ENCODE data around the gene FAM120A. TPM values are rescaled to one million over a fixed set of nuclear protein-coding genes. Genes with fewer than 3 reads are reported as not detected.

Gene FAM120A
- total RNA-seq, 1 experiment from 2014 or later = 98.2 TPM

GRCh38 chr9:93492327-93492726, 40.8 kb downstream of the FAM120A start:
- Mint-ChIP-seq H3K4me1 (ENCODE audit: low read depth, unreplicated experiment) (no peaks in the 10 kb centered on the region), H3K27ac (ENCODE audit: unreplicated experiment) (no peak overlapping the region), H3K4me3 (ENCODE audit: low read depth, unreplicated experiment) (no peak overlapping the region), H3K27me3 (ENCODE audit: unreplicated experiment) (no peaks in the 10 kb centered on the region), H3K36me3 (ENCODE audit: insufficient read depth, unreplicated experiment) (peaks cover 11% of the 10 kb centered on the region), H3K9me3 (ENCODE audit: low read depth, unreplicated experiment) (no peaks in the 10 kb centered on the region)
- intact Hi-C loops (cut with micrococcal nuclease; ENCODE audit: unreplicated experiment) = no loop called here
- DNase-seq = no peak
- no peak for TF ChIP-seq CTCF (IDR thresholded peaks at IDR 0.05; ENCODE audit: unreplicated experiment)
- no TSS peak for BruUV-seq (replicated peaks)
- CTCF ChIA-PET = no interaction called here

- no peak for DNase-seq
- CTCF ChIA-PET = no interaction called here
- Mint-ChIP-seq H3K27me3 (ENCODE audit: unreplicated experiment) (no peaks in the 10 kb centered on the region), H3K36me3 (ENCODE audit: insufficient read depth, unreplicated experiment) (peaks cover 10% of the 10 kb centered on the region), H3K27ac (ENCODE audit: unreplicated experiment) (no peak overlapping the region), H3K4me1 (ENCODE audit: low read depth, unreplicated experiment) (no peaks in the 10 kb centered on the region), H3K4me3 (ENCODE audit: low read depth, unreplicated experiment) (no peak overlapping the region), H3K9me3 (ENCODE audit: low read depth, unreplicated experiment) (no peaks in the 10 kb centered on the region)
- intact Hi-C loops (cut with micrococcal nuclease; ENCODE audit: unreplicated experiment) = no loop called here
- TF ChIP-seq CTCF (IDR thresholded peaks at IDR 0.05; ENCODE audit: unreplicated experiment) = no peak
- BruUV-seq (replicated peaks) = no TSS peak
Observed at GRCh38 chr9:93493949-93494348, 42.5 kb downstream of the FAM120A start.

- intact Hi-C loops (cut with micrococcal nuclease; ENCODE audit: unreplicated experiment) = no loop called here
- Mint-ChIP-seq H3K4me3 (ENCODE audit: low read depth, unreplicated experiment) (no peak overlapping the region), H3K27me3 (ENCODE audit: unreplicated experiment) (no peaks in the 10 kb centered on the region), H3K27ac (ENCODE audit: unreplicated experiment) (no peak overlapping the region), H3K4me1 (ENCODE audit: low read depth, unreplicated experiment) (peaks cover 16% of the 10 kb centered on the region), H3K9me3 (ENCODE audit: low read depth, unreplicated experiment) (no peaks in the 10 kb centered on the region), H3K36me3 (ENCODE audit: insufficient read depth, unreplicated experiment) (peaks cover 22% of the 10 kb centered on the region)
- TF ChIP-seq CTCF (IDR thresholded peaks at IDR 0.05; ENCODE audit: unreplicated experiment) = no peak
- CTCF ChIA-PET = no interaction called here
- BruUV-seq (replicated peaks) = no TSS peak
- DNase-seq = no peak
Observed at GRCh38 chr9:93496285-93496684, 44.8 kb downstream of the FAM120A start.

- TF ChIP-seq CTCF (IDR thresholded peaks at IDR 0.05; ENCODE audit: unreplicated experiment) = no peak
- intact Hi-C loops (cut with micrococcal nuclease; ENCODE audit: unreplicated experiment) = no loop called here
- peaks cover 26% of the 10 kb centered on the region for H3K36me3 Mint-ChIP-seq (ENCODE audit: insufficient read depth, unreplicated experiment)
- no peak for DNase-seq
- peaks cover 21% of the 10 kb centered on the region for H3K4me1 Mint-ChIP-seq (ENCODE audit: low read depth, unreplicated experiment)
- peak overlapping the region; percentile 76 for H3K27ac Mint-ChIP-seq (ENCODE audit: unreplicated experiment)
- H3K4me3 Mint-ChIP-seq (ENCODE audit: low read depth, unreplicated experiment) = peak overlapping the region; percentile 63
- no peaks in the 10 kb centered on the region for H3K9me3 Mint-ChIP-seq (ENCODE audit: low read depth, unreplicated experiment)
- no TSS peak for BruUV-seq (replicated peaks)
- CTCF ChIA-PET = no interaction called here
- H3K27me3 Mint-ChIP-seq (ENCODE audit: unreplicated experiment) = no peaks in the 10 kb centered on the region
Observed at GRCh38 chr9:93500571-93501298, 49.2 kb downstream of the FAM120A start.
